ENCODE measurements around the gene PCDH15.

The PCDH15 gene

GRCh38 chr10:53846809-53847208 lies 954.2 kb downstream of the PCDH15 start:
- no peak for DNase-seq (ENCODE audit: low read depth)

- no peak for DNase-seq (ENCODE audit: low read depth)
These were observed 957.2 kb downstream of the PCDH15 start for GRCh38 chr10:53843736-53844362.

GRCh38 chr10:53841483-53842145 lies 959.4 kb downstream of the PCDH15 start:
- no peak for DNase-seq (ENCODE audit: low read depth)

- no peak for DNase-seq (ENCODE audit: low read depth)
These were observed 960.4 kb downstream of the PCDH15 start for GRCh38 chr10:53840653-53841052.

- peak; percentile 3 for DNase-seq (ENCODE audit: low read depth)
These were observed 961.5 kb downstream of the PCDH15 start for GRCh38 chr10:53839440-53840039.

GRCh38 chr10:53836638-53837037 lies 964.4 kb downstream of the PCDH15 start:
- DNase-seq (ENCODE audit: low read depth): peak; percentile 10

- no peak for DNase-seq (ENCODE audit: low read depth)
These were observed 967.1 kb downstream of the PCDH15 start for GRCh38 chr10:53833908-53834307.

- no peak for DNase-seq (ENCODE audit: low read depth)
These were observed 973.8 kb downstream of the PCDH15 start for GRCh38 chr10:53827261-53827660.

GRCh38 chr10:53808677-53809372 lies 992.2 kb downstream of the PCDH15 start:
- DNase-seq (ENCODE audit: low read depth): no peak

GRCh38 chr10:53786236-53786900 lies 1014.7 kb downstream of the PCDH15 start:
- no peak for DNase-seq (ENCODE audit: low read depth)

- no peak for DNase-seq (ENCODE audit: low read depth)
These were observed 1029.3 kb downstream of the PCDH15 start for GRCh38 chr10:53771701-53772100.

- no peak for DNase-seq (ENCODE audit: low read depth)
These were observed 1030.1 kb downstream of the PCDH15 start for GRCh38 chr10:53770903-53771302.

GRCh38 chr10:53765311-53765710 lies 1035.7 kb downstream of the PCDH15 start:
- peak; percentile 2 for DNase-seq (ENCODE audit: low read depth)

GRCh38 chr10:53754596-53755250 lies 1046.3 kb downstream of the PCDH15 start:
- no peak for DNase-seq (ENCODE audit: low read depth)

Measured in amniotic epithelial cell (primary cell).